ENCODE measurements around the gene RRBP1.

GRCh38 chr20:17688965-17689364 is 6.9 kb upstream of the RRBP1 start:
- TF ChIP-seq CTCF (conservative IDR thresholded peaks at IDR 0.05; ENCODE audit: low read depth, low read length), result no peak
- no peak for TF ChIP-seq EZH2 (IDR thresholded peaks at IDR 0.05; ENCODE audit: borderline replicate concordance, low read depth, low read length, poor library complexity, severe bottlenecking)
